Prostate gland (tissue), 2 donors: ENCODE data around the gene MAPK6. TPM values are rescaled to one million over a fixed set of nuclear protein-coding genes. Genes with fewer than 3 reads are reported as not detected.

Experiments
- DNase-seq: peaks from one replicate; pipeline ENCODE4 v3.0.0-alpha.2; 2019; ENCODE audit warnings: low spot score
- H3K27ac ChIP-seq, 2 donors: fragments of 200-600 bp; sonication (generic); 2 replicates each; pipeline ENCODE4 v1.5.1; 2017 to 2019
- H3K27me3 ChIP-seq: fragments of 200-600 bp; sonication (generic); replicated peaks from 2 replicates; pipeline ENCODE4 v1.5.1; 2019; ENCODE audit not compliant: insufficient read depth
- H3K36me3 ChIP-seq, 2 donors: fragments of 200-600 bp; sonication (generic); 1 replicate in 1 of 2; 2 replicates in 1 of 2; pipeline versions ENCODE4 v1.5.1 to v1.8.1; 2017 to 2019
- H3K4me1 ChIP-seq: fragments of 200-600 bp; sonication (generic); replicated peaks from 2 replicates; pipeline ENCODE4 v1.5.1; 2019
- H3K4me3 ChIP-seq, 2 donors: fragments of 200-600 bp; sonication (generic); 2 replicates each; pipeline ENCODE4 v1.5.1; 2017 to 2019
- H3K9me3 ChIP-seq: fragments of 200-600 bp; sonication (generic); 2 replicates; pipeline ENCODE4 v1.5.1; 2017
- CTCF ChIP-seq, 4 experiments: fragments of 200-600 bp in 2 of 4; fragments of 450-650 bp in 2 of 4; sonication (generic) in 2 of 4; IDR thresholded peaks; 1 replicate in 3 of 4; 2 replicates in 1 of 4; pipeline ENCODE4 v1.5.1; 2016 to 2019; ENCODE audit warnings: antibody characterized with exemption in 4 of 4, mild to moderate bottlenecking in 2 of 4, moderate library complexity in 2 of 4
- POLR2A ChIP-seq: fragments of 450-650 bp; IDR thresholded peaks from one replicate; pipeline ENCODE4 v1.6.1; 2016; ENCODE audit warnings: antibody characterized with exemption, mild to moderate bottlenecking
- POLR2AphosphoS5 ChIP-seq: sonication (generic); formaldehyde crosslinking; IDR thresholded peaks from one replicate; pipeline ENCODE4 v1.6.1; 2017; ENCODE audit warnings: antibody characterized with exemption
- WGBS: methylation state at CpG from one replicate; pipeline ENCODE4 v1.1.5; 2018; 5-methylcytosine and 5-hydroxymethylcytosine counted together
- intact Hi-C: fragments of 100-400 bp; cut with DNase I; formaldehyde crosslinking; loops from one replicate; pipeline ENCODE4 v1.14.2; 2022
- total RNA-seq, 2 donors: library from RNA; depleted of rRNA; stranded (reverse); fragments of >200 nt; gene quantifications; one replicate each; pipeline ENCODE4 v1.1.0, GENCODE V29; 2016

Gene MAPK6
- total RNA-seq, 2 donors from 2014 or later = 22.1 to 23.8 TPM

GRCh38 chr15:52060501-52060900 is 41.5 kb downstream of the MAPK6 start:
- Histone ChIP-seq H3K27ac (no peak overlapping the region), H3K4me1 (no peaks in the 10 kb centered on the region), H3K4me3 (no peak overlapping the region), H3K9me3 (no peaks in the 10 kb centered on the region), H3K36me3 (peaks cover 0 to 8% of the 10 kb centered on the region in 2 donors), H3K27me3 (no peaks in the 10 kb centered on the region)
- DNase-seq = no peak
- intact Hi-C loops = no loop called here
- TF ChIP-seq POLR2A (no peak), CTCF (IDR thresholded peaks at IDR 0.05) (no peak), POLR2AphosphoS5 (no peak)
- WGBS = 76% methylated on average over 1 of the region's 1 CpG

GRCh38 chr15:52066842-52067544 is 48.0 kb downstream of the MAPK6 start:
- intact Hi-C loops = no loop called here
- H3K9me3 ChIP-seq = no peaks in the 10 kb centered on the region
- no peaks in the 10 kb centered on the region for H3K4me1 ChIP-seq
- DNase-seq = no peak
- peaks cover 0 to 4% of the 10 kb centered on the region in 2 donors for H3K36me3 ChIP-seq
- TF ChIP-seq POLR2AphosphoS5 (peak; percentile 21), POLR2A (no peak)
- H3K4me3 ChIP-seq = no peak overlapping the region
- H3K27ac ChIP-seq = no peak overlapping the region
- H3K27me3 ChIP-seq = no peaks in the 10 kb centered on the region
- 15% methylated on average over 3 of the region's 3 CpGs for WGBS

- Histone ChIP-seq H3K27me3 (no peaks in the 10 kb centered on the region), H3K9me3 (no peaks in the 10 kb centered on the region), H3K4me1 (no peaks in the 10 kb centered on the region), H3K4me3 (no peak overlapping the region), H3K27ac (no peak overlapping the region), H3K36me3 (no peaks in the 10 kb centered on the region)
- intact Hi-C loops = no loop called here
- TF ChIP-seq POLR2AphosphoS5 (no peak), CTCF (IDR thresholded peaks at IDR 0.05) (no peak), POLR2A (no peak)
- no peak for DNase-seq
Observed at GRCh38 chr15:52067545-52067926, 48.5 kb downstream of the MAPK6 start.

- Histone ChIP-seq H3K27me3 (no peaks in the 10 kb centered on the region), H3K9me3 (no peaks in the 10 kb centered on the region), H3K27ac (no peak overlapping the region), H3K4me1 (no peaks in the 10 kb centered on the region), H3K4me3 (no peak overlapping the region), H3K36me3 (no peaks in the 10 kb centered on the region)
- DNase-seq = no peak
- intact Hi-C loops = no loop called here
- 49% methylated on average over 2 of the region's 2 CpGs for WGBS
- TF ChIP-seq POLR2A (no peak), CTCF (IDR thresholded peaks at IDR 0.05) (no peak), POLR2AphosphoS5 (no peak)
Observed at GRCh38 chr15:52068004-52068615, 49.1 kb downstream of the MAPK6 start.

- intact Hi-C loops = no loop called here
- no peak for DNase-seq
- no peak overlapping the region for H3K27ac ChIP-seq
- H3K9me3 ChIP-seq = no peaks in the 10 kb centered on the region
- no peak overlapping the region for H3K4me3 ChIP-seq
- TF ChIP-seq POLR2AphosphoS5 = no peak
- no peak for TF ChIP-seq POLR2A
- TF ChIP-seq CTCF (IDR thresholded peaks at IDR 0.05) = no peak
- H3K4me1 ChIP-seq = no peaks in the 10 kb centered on the region
- no peaks in the 10 kb centered on the region for H3K36me3 ChIP-seq
- 47% methylated on average over 5 of the region's 5 CpGs for WGBS
- H3K27me3 ChIP-seq = no peaks in the 10 kb centered on the region
Observed at GRCh38 chr15:52069559-52069958, 50.5 kb downstream of the MAPK6 start.
